Left ventricle myocardium inferior (tissue), 1 donor: ENCODE measurements around the gene YPEL3. TPM values are rescaled to one million over a fixed set of nuclear protein-coding genes. Genes with fewer than 3 reads are reported as not detected.

Source experiments
- DNase-seq: peaks from one replicate; pipeline ENCODE4 v3.0.0-alpha.2; 2020
- H3K27ac ChIP-seq: fragments of 200-600 bp; replicated peaks from 2 replicates; pipeline ENCODE4 v1.8.0; 2021
- H3K27me3 ChIP-seq: fragments of 200-600 bp; 2 replicates; pipeline ENCODE4 v1.8.0; 2021; ENCODE audit warnings: low read depth
- H3K36me3 ChIP-seq: fragments of 200-600 bp; 2 replicates; pipeline ENCODE4 v1.8.0; 2021
- H3K4me1 ChIP-seq: fragments of 200-600 bp; 2 replicates; pipeline ENCODE4 v1.8.0; 2021
- H3K4me3 ChIP-seq: fragments of 200-600 bp; 2 replicates; pipeline ENCODE4 v1.8.0; 2021; ENCODE audit warnings: mild to moderate bottlenecking, moderate library complexity
- H3K9me3 ChIP-seq: fragments of 200-600 bp; replicated peaks from 2 replicates; pipeline ENCODE4 v1.8.0; 2021
- CTCF ChIP-seq: fragments of 200-600 bp; IDR thresholded peaks from 2 replicates; pipeline ENCODE4 v1.8.0; 2021; ENCODE audit warnings: antibody characterized with exemption, mild to moderate bottlenecking, borderline replicate concordance
- intact Hi-C: fragments of 100-400 bp; cut with micrococcal nuclease; formaldehyde crosslinking; loops from one replicate; pipeline ENCODE4 v1.11.0; 2022
- total RNA-seq: library from RNA; stranded (reverse); fragmentation: NEBNext Ultra II Directional; extraction: Animal tissue kit (Norgen Biotek cat#: 25700); gene quantifications from one replicate; pipeline ENCODE4 v1.2.1, GENCODE V29; 2021
- donor health status: DM: no; HTN: yes; CAD: no; lungs with severe emphysema.

YPEL3 gene
- total RNA-seq, 1 donor from 2014 or later = 54.4 TPM

DNA sequence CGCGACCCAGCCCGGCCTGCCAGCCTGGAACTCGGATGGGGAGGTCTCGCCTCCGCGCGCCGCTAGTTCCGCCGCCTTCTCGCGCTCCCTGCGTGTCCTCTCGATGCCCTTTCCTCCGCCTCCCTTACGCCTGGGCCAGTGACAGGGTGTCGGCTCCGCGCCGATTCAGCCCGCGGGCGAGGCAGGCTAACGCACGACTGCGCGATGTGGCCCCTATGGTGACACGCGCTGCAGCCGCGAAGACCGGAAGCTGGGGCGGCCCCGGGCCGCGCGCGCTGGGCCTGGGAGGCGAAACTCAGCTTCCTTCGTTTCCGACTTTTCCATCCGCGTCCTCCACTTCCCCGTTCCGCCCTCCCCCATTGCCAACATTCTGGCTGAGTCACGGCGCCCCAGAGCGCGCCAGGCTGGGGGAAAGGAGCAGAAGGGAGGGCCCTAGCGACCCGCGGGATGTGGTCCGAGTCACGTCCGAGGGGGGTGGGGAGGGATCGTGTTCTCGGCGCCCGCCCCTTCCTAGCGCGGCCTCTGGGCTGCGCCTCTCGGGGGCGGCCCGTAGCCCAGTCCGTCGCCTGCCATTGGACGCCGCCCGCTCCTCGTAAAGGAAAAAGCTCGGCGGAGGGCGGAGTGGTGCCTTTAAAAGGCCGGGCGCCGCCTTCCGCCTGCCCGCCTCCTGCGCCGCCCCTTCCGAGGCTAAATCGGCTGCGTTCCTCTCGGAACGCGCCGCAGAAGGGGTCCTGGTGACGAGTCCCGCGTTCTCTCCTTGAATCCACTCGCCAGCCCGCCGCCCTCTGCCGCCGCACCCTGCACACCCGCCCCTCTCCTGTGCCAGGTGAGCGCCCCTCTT lies 30.7 kb downstream of the YPEL3 start, which contains the start of gene ALDOA:
ALDOA (plus strand) TSS at position 659 of the 841 bp plus-strand sequence. CDS start 1,138 bp downstream, outside the sequence.
- peaks cover 37% of the 10 kb centered on the region for H3K36me3 ChIP-seq
- H3K4me3 ChIP-seq = peak within 1 kb of the TSS; percentile 93
- H3K27ac ChIP-seq = peak within 1 kb of the TSS; percentile 100
- TF ChIP-seq CTCF = no peak
- no peaks in the 10 kb centered on the region for H3K9me3 ChIP-seq
- intact Hi-C loops = no loop called here
- no peaks in the 10 kb centered on the region for H3K27me3 ChIP-seq
- peaks cover 85% of the 10 kb centered on the region for H3K4me1 ChIP-seq
- peak; percentile 99 for DNase-seq

DNA sequence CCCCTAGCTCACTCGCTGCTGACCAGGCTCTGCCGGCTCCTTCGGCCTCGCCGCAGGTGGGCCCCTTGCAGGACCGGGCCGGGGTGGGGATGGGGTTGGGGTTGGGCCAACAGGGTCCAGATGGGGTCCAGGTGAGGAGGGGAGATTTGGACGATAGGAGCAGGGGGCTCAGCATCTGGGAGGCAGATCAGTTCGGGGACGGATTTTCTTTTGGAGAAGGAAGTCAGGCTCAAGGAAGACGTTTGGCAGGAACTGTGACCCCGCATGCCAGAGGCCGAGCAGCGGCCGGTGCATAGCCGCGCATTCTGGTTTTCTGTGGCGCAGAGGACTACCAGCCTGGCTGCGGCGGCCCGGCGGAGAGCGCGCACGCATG lies 31.3 kb downstream of the YPEL3 start:
- H3K4me1 ChIP-seq = peaks cover 81% of the 10 kb centered on the region
- peaks cover 31% of the 10 kb centered on the region for H3K36me3 ChIP-seq
- H3K4me3 ChIP-seq = peak overlapping the region; percentile 93
- TF ChIP-seq CTCF = no peak
- DNase-seq = no peak
- peak overlapping the region; percentile 100 for H3K27ac ChIP-seq
- no peaks in the 10 kb centered on the region for H3K27me3 ChIP-seq
- no peaks in the 10 kb centered on the region for H3K9me3 ChIP-seq
- intact Hi-C loops = no loop called here

GRCh38 chr16:30063893-30064728 lies 31.9 kb downstream of the YPEL3 start:
- Histone ChIP-seq H3K4me1 (peaks cover 75% of the 10 kb centered on the region), H3K27me3 (no peaks in the 10 kb centered on the region), H3K4me3 (peak overlapping the region; percentile 93), H3K27ac (peak overlapping the region; percentile 100), H3K36me3 (peaks cover 25% of the 10 kb centered on the region), H3K9me3 (no peaks in the 10 kb centered on the region)
- peak; percentile 46 for TF ChIP-seq CTCF
- peak; percentile 84 for DNase-seq
- intact Hi-C loops = no loop called here

DNA sequence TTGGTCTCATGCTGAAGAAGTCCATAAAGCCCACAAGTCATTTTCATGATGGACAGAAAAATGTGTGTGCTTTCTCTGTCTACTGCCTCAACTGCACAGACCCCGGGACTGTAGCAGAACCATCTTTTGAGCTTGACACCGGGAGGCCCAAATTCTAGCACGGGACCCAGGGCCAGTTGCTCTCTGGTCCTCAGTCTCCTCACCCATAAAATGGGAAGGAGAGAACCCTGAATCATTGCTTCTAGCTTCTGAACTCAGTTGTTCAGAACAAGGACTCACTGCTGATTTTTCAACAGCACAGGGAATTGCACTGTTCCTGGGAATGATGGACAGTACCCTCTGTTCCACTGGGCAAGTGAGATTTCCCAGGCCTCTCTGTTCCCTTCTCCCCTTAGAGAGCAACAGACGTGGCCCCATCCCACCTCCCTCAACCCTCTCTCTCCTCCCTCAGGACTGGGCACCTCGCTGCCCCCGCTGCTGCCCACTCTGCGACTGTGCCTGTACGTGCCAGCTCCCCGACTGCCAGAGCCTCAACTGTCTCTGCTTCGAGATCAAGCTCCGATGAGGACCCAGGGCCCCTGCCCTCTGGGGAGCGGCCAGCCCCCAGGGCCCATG lies 32.6 kb downstream of the YPEL3 start:
- peak overlapping the region; percentile 93 for H3K4me3 ChIP-seq
- peak overlapping the region; percentile 100 for H3K27ac ChIP-seq
- no peak for TF ChIP-seq CTCF
- peaks cover 17% of the 10 kb centered on the region for H3K36me3 ChIP-seq
- H3K9me3 ChIP-seq = no peaks in the 10 kb centered on the region
- no peaks in the 10 kb centered on the region for H3K27me3 ChIP-seq
- DNase-seq = no peak
- H3K4me1 ChIP-seq = peaks cover 68% of the 10 kb centered on the region
- intact Hi-C loops = no loop called here

GRCh38 chr16:30060836-30061554 lies 35.0 kb downstream of the YPEL3 start:
- DNase-seq = no peak
- H3K9me3 ChIP-seq = no peaks in the 10 kb centered on the region
- H3K27ac ChIP-seq = peak overlapping the region; percentile 55
- H3K4me3 ChIP-seq = no peak overlapping the region
- H3K4me1 ChIP-seq = peaks cover 44% of the 10 kb centered on the region
- H3K27me3 ChIP-seq = no peaks in the 10 kb centered on the region
- no peaks in the 10 kb centered on the region for H3K36me3 ChIP-seq
- intact Hi-C loops = no loop called here
- TF ChIP-seq CTCF = no peak
